Pulmonary artery endothelial cell (primary cell): ENCODE measurements around the gene PSD2. TPM values are rescaled to one million over a fixed set of nuclear protein-coding genes. Genes with fewer than 3 reads are reported as not detected.

Experiments
- DNase-seq: peaks from one replicate; pipeline ENCODE4 v3.0.0-alpha.2; 2011; ENCODE audit warnings: low read depth, low spot score
- total RNA-seq: library from RNA; depleted of rRNA; stranded (reverse); fragments of >200 nt; gene quantifications from 2 replicates; pipeline ENCODE4 v1.2.3, GENCODE V29; 2014

PSD2 gene
- total RNA-seq, 1 donor from 2014 or later, result under 0.01 TPM

GRCh38 chr5:139763280-139763929 lies 32.2 kb upstream of the PSD2 start:
- no peak for DNase-seq

- DNase-seq, result no peak
These were observed 31.4 kb upstream of the PSD2 start for GRCh38 chr5:139763930-139764791.

GRCh38 chr5:139764886-139765408 lies 30.7 kb upstream of the PSD2 start:
- no peak for DNase-seq

- DNase-seq, result peak; percentile 17
These were observed 30.0 kb upstream of the PSD2 start for GRCh38 chr5:139765409-139766217.

GRCh38 chr5:139767960-139768359 lies 27.6 kb upstream of the PSD2 start:
- DNase-seq, result no peak

GRCh38 chr5:139768807-139769465 lies 26.7 kb upstream of the PSD2 start:
- no peak for DNase-seq

GRCh38 chr5:139769477-139769876 lies 26.1 kb upstream of the PSD2 start:
- no peak for DNase-seq

GRCh38 chr5:139770722-139771121 lies 24.9 kb upstream of the PSD2 start:
- DNase-seq, result no peak

GRCh38 chr5:139772089-139772791 lies 23.4 kb upstream of the PSD2 start:
- no peak for DNase-seq

GRCh38 chr5:139772927-139773690 lies 22.5 kb upstream of the PSD2 start:
- no peak for DNase-seq

GRCh38 chr5:139774980-139775661 lies 20.5 kb upstream of the PSD2 start:
- DNase-seq, result no peak

GRCh38 chr5:139775872-139776271 lies 19.7 kb upstream of the PSD2 start:
- no peak for DNase-seq

GRCh38 chr5:139776861-139777260 lies 18.7 kb upstream of the PSD2 start:
- no peak for DNase-seq

GRCh38 chr5:139783436-139783965 lies 12.1 kb upstream of the PSD2 start:
- no peak for DNase-seq

GRCh38 chr5:139784488-139784887 lies 11.1 kb upstream of the PSD2 start:
- no peak for DNase-seq

- no peak for DNase-seq
These were observed 8.4 kb upstream of the PSD2 start for GRCh38 chr5:139787257-139787567.

GRCh38 chr5:139787568-139788293 lies 7.9 kb upstream of the PSD2 start:
- DNase-seq, result peak; percentile 10

GRCh38 chr5:139788294-139788910 lies 7.2 kb upstream of the PSD2 start:
- no peak for DNase-seq
